GM12878 (cell line): ENCODE measurements around the gene GGN. TPM values are rescaled to one million over a fixed set of nuclear protein-coding genes. Genes with fewer than 3 reads are reported as not detected.

Source experiments
- BHLHE40 ChIP-seq, 2 experiments: fragments of 450-650 bp in 1 of 2; IDR thresholded peaks; 2 replicates each; pipeline ENCODE4 v1.6.1; 2011 to 2017; ENCODE audit warnings: low read depth in 2 of 2, borderline replicate concordance in 1 of 2, improper control_type of control experiment in 1 of 2, low read length in 1 of 2, mild to moderate bottlenecking in 1 of 2
- CHD4 ChIP-seq: fragments of 200-600 bp; sonication (generic); IDR thresholded peaks from 2 replicates; pipeline ENCODE4 v1.6.1; 2016; ENCODE audit warnings: mild to moderate bottlenecking
- E2F8 ChIP-seq: fragments of 450-650 bp; IDR thresholded peaks from 2 replicates; pipeline ENCODE4 v1.6.1; 2018; ENCODE audit warnings: mild to moderate bottlenecking, low read depth, moderate library complexity; ENCODE audit not compliant: partially characterized antibody
- KLF5 ChIP-seq: fragments of 450-650 bp; IDR thresholded peaks from 2 replicates; pipeline ENCODE4 v1.6.1; 2014; ENCODE audit warnings: mild to moderate bottlenecking; ENCODE audit not compliant: partially characterized antibody
- NBN ChIP-seq: fragments of 450-650 bp; IDR thresholded peaks from 2 replicates; pipeline ENCODE4 v1.6.1; 2016
- PKNOX1 ChIP-seq: fragments of 450-650 bp; IDR thresholded peaks from 2 replicates; pipeline ENCODE4 v1.6.1; 2016; ENCODE audit warnings: mild to moderate bottlenecking
- RAD21 ChIP-seq: IDR thresholded peaks from 2 replicates; pipeline ENCODE4 v1.6.1; 2011; ENCODE audit warnings: mild to moderate bottlenecking, low read depth, low read length, moderate library complexity; ENCODE audit not compliant: insufficient read depth
- RAD51 ChIP-seq: fragments of 450-650 bp; IDR thresholded peaks from 2 replicates; pipeline ENCODE4 v1.6.1; 2016; ENCODE audit warnings: moderate library complexity, mild to moderate bottlenecking, inconsistent platforms
- STAT1 ChIP-seq: fragments of 450-650 bp; conservative IDR thresholded peaks from 2 replicates; pipeline ENCODE4 v1.6.1; 2014; ENCODE audit warnings: antibody characterized with exemption, mild to moderate bottlenecking
- USF1 ChIP-seq: IDR thresholded peaks from 2 replicates; pipeline ENCODE4 v1.6.1; 2011; ENCODE audit warnings: borderline replicate concordance, low read depth, mild to moderate bottlenecking, moderate library complexity, mixed read lengths, low read length; ENCODE audit not compliant: insufficient read depth; ENCODE audit errors: extremely low read length
- ZNF687 ChIP-seq: fragments of 450-650 bp; IDR thresholded peaks from 2 replicates; pipeline ENCODE4 v1.6.1; 2017; ENCODE audit warnings: mild to moderate bottlenecking, moderate library complexity
- polyA plus RNA-seq, 11 experiments: library from polyadenylated mRNA; depleted of rRNA in 4 of 11; unstranded in 6 of 11; stranded (reverse) in 5 of 11; fragments of >200 nt; fragmentation: Nextera tagmentation in 4 of 11; fragmentation: Illumina TruSeq in 1 of 11; extraction: Ambion mirVana in 4 of 11; extraction: Trizol in 1 of 11; gene quantifications; 1 replicate in 1 of 11; 2 replicates in 10 of 11; pipeline versions ENCODE4 v1.2.1 to v1.2.3, GENCODE V29; 2011 to 2016; ENCODE audit warnings: inconsistent platforms in 2 of 11, missing spikeins in 2 of 11, low read depth in 1 of 11
- total RNA-seq, 4 experiments: library from RNA; depleted of rRNA in 3 of 4; stranded (reverse); fragments of >200 nt in 3 of 4; fragmentation: Illumina TruSeq in 1 of 4; extraction: Trizol in 1 of 4; gene quantifications; 2 replicates each; pipeline versions ENCODE4 v1.2.1 to v1.2.3, GENCODE V29; 2013 to 2021

The GGN gene
- total and polyA plus RNA-seq, 10 of the 15 experiments (the other 5 are each of a cell fraction or from before 2014, with no cell fraction given) = not detected

- peak; percentile 66 for TF ChIP-seq USF1
- TF ChIP-seq ZNF687 = no peak
- no peak for TF ChIP-seq CHD4
- TF ChIP-seq STAT1 = no peak
- TF ChIP-seq NBN = no peak
- no peak for TF ChIP-seq KLF5
- no peak for TF ChIP-seq RAD21
- no peak for TF ChIP-seq E2F8
- TF ChIP-seq PKNOX1 = no peak
- TF ChIP-seq BHLHE40 (IDR thresholded peaks at IDR 0.05; ENCODE audit: borderline replicate concordance in 1 of 2, low read depth in 2 of 2, low read length in 1 of 2) = peak in 1 of 2 experiments; percentile 61; a peak in 2 of 4 replicates
- peak; percentile 73 for TF ChIP-seq RAD51
Observed at GRCh38 chr19:38389101-38389925, 1.5 kb upstream of the GGN start (continued).
